Psoas muscle (tissue), 8 donors: Measurements from ENCODE around the gene BICC1. TPM values are rescaled to one million over a fixed set of nuclear protein-coding genes. Genes with fewer than 3 reads are reported as not detected.

Source experiments
- ATAC-seq, 4 donors: fragments of 200-7000 bp; cut with Tn5 transposase; one replicate each; pipeline ENCODE4 v1.9.1; 2020; ENCODE audit warnings: moderate library complexity in 3 of 4, mild to moderate bottlenecking in 2 of 4
- DNase-seq, 2 donors: peaks; one replicate each; pipeline ENCODE4 v3.0.0-alpha.2; 2020
- H3K27ac ChIP-seq: fragments of 200-600 bp; one replicate; pipeline ENCODE4 v1.8.0; 2022
- H3K27me3 ChIP-seq, 3 donors: fragments of 200-600 bp in 1 of 3; one replicate each; pipeline versions ENCODE4 v1.6.1 to v1.8.0; 2013 to 2022; ENCODE audit warnings: low read length in 2 of 3, mild to moderate bottlenecking in 2 of 3, moderate library complexity in 1 of 3; ENCODE audit not compliant: insufficient read depth in 3 of 3
- H3K36me3 ChIP-seq, 2 donors: fragments of 200-600 bp in 1 of 2; one replicate each; pipeline versions ENCODE4 v1.6.1 to v1.8.0; 2013 to 2022; ENCODE audit warnings: low read depth in 1 of 2, mild to moderate bottlenecking in 1 of 2, moderate library complexity in 1 of 2; ENCODE audit not compliant: insufficient read depth in 1 of 2
- H3K4me1 ChIP-seq: fragments of 200-600 bp; one replicate; pipeline ENCODE4 v1.8.0; 2022
- H3K4me3 ChIP-seq: fragments of 200-600 bp; one replicate; pipeline ENCODE4 v1.8.0; 2022; ENCODE audit warnings: mild to moderate bottlenecking
- H3K9me3 ChIP-seq: fragments of 200-600 bp; one replicate; pipeline ENCODE4 v1.8.0; 2022
- CTCF ChIP-seq: fragments of 200-600 bp; IDR thresholded peaks from one replicate; pipeline ENCODE4 v1.8.0; 2022; ENCODE audit warnings: antibody characterized with exemption
- WGBS, 3 donors: extraction: QIAGEN DNeasy Blood & Tissue Kit; methylation state at CpG; one replicate each; pipeline versions ENCODE4 v1.1.6 to v1.1.7; 2013; 5-methylcytosine and 5-hydroxymethylcytosine counted together
- intact Hi-C, 2 donors: fragments of 100-400 bp; cut with DNase I; formaldehyde crosslinking; loops; one replicate each; pipeline versions ENCODE4 v1.11.0 to v1.14.2; 2022
- polyA plus RNA-seq, 3 donors: library from polyadenylated mRNA; stranded (reverse); fragments of 200-250 nt; gene quantifications; one replicate each; pipeline ENCODE4 v1.2.3, GENCODE V29; 2013
- total RNA-seq, 4 donors: library from RNA; stranded (reverse); fragmentation: NEBNext Ultra II Directional in 2 of 4; extraction: Animal tissue kit (Norgen Biotek cat#: 25700) in 2 of 4; gene quantifications; one replicate each; pipeline versions ENCODE4 v1.2.1 to v1.2.4, GENCODE V29; 2021 to 2023
- donor health status: healthy with polysubstance abuse.
- donor health status: DM: no; HTN: no; CAD: no; lungs with moderate emphysema.
- donor health status: Bipolar disorder and iron deficiency.
- donor health status: healthy.
- donor health status: DM: yes; HTN: yes; CAD: no.
- donor health status: DM: no; HTN: no; CAD: no.
- donor health status: DM: no; HTN: no; CAD: no.
- donor health status: DM: yes; HTN: yes; CAD: no.

The BICC1 gene
- total and polyA plus RNA-seq, 7 donors = 4.7 to 13.2 (median 6.9) TPM

GRCh38 chr10:58782876-58783851, 270.5 kb downstream of the BICC1 start:
- peaks cover 3% of the 10 kb centered on the region for H3K4me1 ChIP-seq
- DNase-seq (peak; percentile 70 to 80), ATAC-seq (peak; percentile 83 to 93 (median 90))
- no peaks in the 10 kb centered on the region for H3K9me3 ChIP-seq
- peak overlapping the region; percentile 42 for H3K27ac ChIP-seq
- peaks cover 0 to 6% of the 10 kb centered on the region in 2 donors for H3K36me3 ChIP-seq
- TF ChIP-seq CTCF = no peak
- intact Hi-C loops = loop anchor here (5.0 to 10.0 kb wide), 5 partner anchors 169 to 682 kb away; partner anchors contain the start of gene PHYHIPL (in 1 of the 2)
- H3K4me3 ChIP-seq = no peak overlapping the region
- 33 to 41% (median 34%) methylated on average over 4 of the region's 4 CpGs for WGBS, 3 donors
- no peaks in the 10 kb centered on the region for H3K27me3 ChIP-seq

GRCh38 chr10:58784361-58784760, 271.7 kb downstream of the BICC1 start:
- no peak for DNase-seq
- 75 to 85% (median 75%) methylated on average over 4 of the region's 4 CpGs for WGBS, 3 donors
- TF ChIP-seq CTCF = no peak
- H3K27me3 ChIP-seq = no peaks in the 10 kb centered on the region
- H3K27ac ChIP-seq = no peak overlapping the region
- H3K36me3 ChIP-seq = peaks cover 0 to 9% of the 10 kb centered on the region in 2 donors
- H3K9me3 ChIP-seq = no peaks in the 10 kb centered on the region
- intact Hi-C loops = loop anchor here (5.0 to 10.0 kb wide), 5 partner anchors 168 to 680 kb away; partner anchors contain the start of gene PHYHIPL (in 1 of the 2)
- ATAC-seq = no peak
- H3K4me1 ChIP-seq = peaks cover 3% of the 10 kb centered on the region
- H3K4me3 ChIP-seq = no peak overlapping the region

- Histone ChIP-seq H3K4me3 (no peak overlapping the region), H3K4me1 (peaks cover 3% of the 10 kb centered on the region), H3K27me3 (no peaks in the 10 kb centered on the region), H3K36me3 (peaks cover 0 to 19% of the 10 kb centered on the region in 2 donors), H3K9me3 (no peaks in the 10 kb centered on the region), H3K27ac (no peak overlapping the region)
- no peak for ATAC-seq
- no peak for DNase-seq
- no peak for TF ChIP-seq CTCF
- 88 to 96% (median 92%) methylated on average over 3 of the region's 3 CpGs for WGBS, 3 donors
- intact Hi-C loops = loop anchor here (10.0 kb wide), 2 partner anchors 389 to 679 kb away; partner anchors contain the start of gene PHYHIPL (in 1 of the 2)
These were observed 272.7 kb downstream of the BICC1 start for GRCh38 chr10:58785354-58785753.

DNA sequence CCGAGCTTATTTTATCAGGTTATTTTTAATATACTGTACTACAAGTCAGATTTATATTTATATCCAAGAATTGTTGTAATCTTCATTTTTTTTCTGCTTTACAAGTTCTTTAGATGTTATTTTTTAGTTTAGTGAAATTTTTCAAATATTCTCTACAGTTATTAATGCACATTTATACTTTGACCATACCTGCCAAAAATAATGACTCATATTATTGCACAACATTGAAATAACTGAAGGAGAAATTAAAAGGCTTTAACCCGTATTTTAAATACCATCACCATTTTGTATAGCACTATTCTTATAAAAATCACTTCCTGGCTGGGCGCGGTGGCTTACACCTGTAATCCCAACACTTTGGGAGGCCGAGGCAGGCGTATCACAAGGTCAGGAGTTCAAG, 278.5 kb downstream of the BICC1 start:
- WGBS, 3 donors = 76 to 84% (median 78%) methylated on average over 6 of the region's 6 CpGs
- intact Hi-C loops = no loop called here
- H3K4me3 ChIP-seq = no peak overlapping the region
- H3K9me3 ChIP-seq = no peaks in the 10 kb centered on the region
- no peaks in the 10 kb centered on the region for H3K27me3 ChIP-seq
- TF ChIP-seq CTCF = no peak
- no peaks in the 10 kb centered on the region for H3K4me1 ChIP-seq
- peaks cover 0 to 12% of the 10 kb centered on the region in 2 donors for H3K36me3 ChIP-seq
- H3K27ac ChIP-seq = no peak overlapping the region
- ATAC-seq = peak in 1 of 4 donors; percentile 24
- DNase-seq = no peak
